Kidney epithelial cell (primary cell): ENCODE measurements around the gene SETD2. TPM values are rescaled to one million over a fixed set of nuclear protein-coding genes. Genes with fewer than 3 reads are reported as not detected.
"Not testable (repeated sequence)": the region's sequence is repeated elsewhere in the genome, so short reads cannot be mapped to it uniquely, and the experiment has no call there.

ENCODE experiments used
- DNase-seq: peaks from one replicate; pipeline ENCODE4 v3.0.0-alpha.2; 2010; ENCODE audit warnings: low read depth
- H3K27me3 ChIP-seq: 2 replicates; pipeline ENCODE4 v1.6.0; 2011; ENCODE audit warnings: low read length; ENCODE audit not compliant: control insufficient read depth, insufficient read depth
- H3K36me3 ChIP-seq: 2 replicates; pipeline ENCODE4 v1.5.1; 2011; ENCODE audit warnings: low read length; ENCODE audit not compliant: control insufficient read depth, insufficient read depth
- H3K4me3 ChIP-seq: 2 replicates; pipeline ENCODE4 v1.5.1; 2011; ENCODE audit warnings: low read depth, mild to moderate bottlenecking, control low read depth, low read length
- CTCF ChIP-seq: IDR thresholded peaks from 2 replicates; pipeline ENCODE4 v1.5.1; 2011; ENCODE audit warnings: mild to moderate bottlenecking, moderate library complexity, low read length, control low read depth, inconsistent platforms; ENCODE audit not compliant: insufficient read depth, poor library complexity, severe bottlenecking
- total RNA-seq: library from RNA; depleted of rRNA; stranded (reverse); fragments of >200 nt; gene quantifications from 2 replicates; pipeline ENCODE4 v1.2.3, GENCODE V29; 2015

The SETD2 gene
- total RNA-seq, 1 donor from 2014 or later, result 31.1 TPM

DNA sequence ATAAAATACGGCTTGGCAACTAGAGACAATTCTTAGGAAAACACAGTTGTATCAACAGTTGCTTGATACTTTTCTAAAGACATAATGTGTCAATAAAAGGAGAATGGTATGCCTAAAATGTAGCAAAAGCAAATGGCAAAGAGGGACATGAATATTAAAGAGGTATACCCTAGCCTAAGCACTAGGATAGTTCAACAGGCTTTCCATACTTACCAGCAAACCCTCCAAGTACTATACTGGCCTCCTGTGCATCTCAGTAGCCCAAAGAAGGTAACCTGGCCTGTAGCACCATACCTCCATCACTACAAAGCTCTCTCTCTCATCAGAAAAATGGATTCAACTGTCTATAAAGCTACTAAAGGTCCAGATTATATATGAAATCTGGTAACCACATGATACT lies 7.5 kb downstream of the SETD2 start:
- Histone ChIP-seq H3K27me3 (no peaks in the 10 kb centered on the region), H3K36me3 (no peaks in the 10 kb centered on the region), H3K4me3 (no peak overlapping the region)
- TF ChIP-seq CTCF, result no peak
- no peak for DNase-seq

DNA sequence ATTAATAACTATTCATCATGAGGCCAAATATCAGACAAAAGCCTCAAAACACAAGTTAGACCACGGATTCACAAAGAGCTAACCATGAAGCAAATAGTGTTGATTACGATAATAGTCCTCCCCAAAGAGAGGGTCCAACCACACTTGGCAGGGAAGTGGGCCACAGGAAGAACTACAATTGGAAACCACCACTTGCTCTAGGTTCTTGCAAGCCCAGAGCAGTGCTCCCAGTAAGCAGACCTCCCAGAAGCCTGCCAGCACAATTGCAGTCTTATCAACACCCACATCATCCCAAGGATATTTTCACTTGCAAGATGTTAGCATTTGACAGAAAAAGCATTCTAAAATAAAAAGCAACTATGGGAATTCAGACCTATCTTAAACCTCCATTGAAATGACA lies 11.3 kb downstream of the SETD2 start:
- Histone ChIP-seq H3K27me3 (no peaks in the 10 kb centered on the region), H3K4me3 (no peak overlapping the region), H3K36me3 (no peaks in the 10 kb centered on the region)
- TF ChIP-seq CTCF, result no peak
- no peak for DNase-seq

DNA sequence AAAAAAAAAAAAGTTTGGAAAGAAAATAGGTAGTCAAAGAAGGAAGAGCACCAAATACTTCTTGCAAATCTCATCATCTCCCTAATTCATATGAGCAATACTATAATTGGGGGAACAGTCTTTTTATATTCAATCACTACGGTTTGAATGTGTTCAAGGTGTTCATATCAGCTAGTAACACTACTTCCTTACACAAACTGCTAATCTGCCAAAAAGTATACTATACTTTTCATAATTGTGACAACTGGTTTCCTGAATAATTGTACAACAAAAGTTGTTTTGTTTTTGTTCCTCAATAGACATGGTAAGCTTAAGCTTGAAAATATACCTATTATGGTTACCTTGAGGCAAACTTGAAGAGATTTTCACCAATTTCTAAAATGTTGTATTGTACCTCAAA lies 12.1 kb downstream of the SETD2 start:
- no peak for TF ChIP-seq CTCF

DNA sequence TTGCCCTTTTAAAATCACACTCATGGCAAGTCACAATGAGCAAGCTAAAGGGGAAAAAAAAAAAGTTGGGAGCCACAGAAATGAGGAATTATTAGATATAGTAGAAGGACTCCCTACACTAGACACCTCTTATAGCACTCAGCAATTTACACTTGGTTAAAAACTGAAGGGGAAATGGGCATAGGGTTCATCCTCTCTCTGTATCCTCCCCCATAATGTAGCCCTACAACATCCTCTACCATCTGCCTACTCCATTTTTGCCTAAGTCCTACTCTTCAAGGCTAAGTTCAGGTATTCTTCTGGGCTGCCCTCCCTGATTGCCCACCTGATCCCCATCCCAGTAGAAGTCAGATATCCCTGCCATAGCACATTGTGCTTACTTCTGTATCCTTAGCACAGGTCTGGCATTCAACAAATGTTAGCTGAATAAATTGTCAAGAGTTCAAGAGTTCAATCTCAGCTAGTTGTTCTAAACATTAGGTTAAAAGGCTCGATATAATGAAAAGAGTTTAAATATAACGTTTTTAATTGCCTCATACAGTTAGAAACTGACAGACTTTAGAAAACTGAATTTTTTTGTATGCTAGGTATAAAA lies 14.5 kb downstream of the SETD2 start:
- Histone ChIP-seq H3K27me3 (no peaks in the 10 kb centered on the region), H3K36me3 (no peaks in the 10 kb centered on the region), H3K4me3 (no peak overlapping the region)
- no peak for DNase-seq
- TF ChIP-seq CTCF, result no peak

More for the DNA sequence above, 12.1 kb downstream of the SETD2 start:
- Histone ChIP-seq H3K27me3 (no peaks in the 10 kb centered on the region), H3K36me3 (no peaks in the 10 kb centered on the region), H3K4me3 (no peak overlapping the region)
- no peak for DNase-seq

DNA sequence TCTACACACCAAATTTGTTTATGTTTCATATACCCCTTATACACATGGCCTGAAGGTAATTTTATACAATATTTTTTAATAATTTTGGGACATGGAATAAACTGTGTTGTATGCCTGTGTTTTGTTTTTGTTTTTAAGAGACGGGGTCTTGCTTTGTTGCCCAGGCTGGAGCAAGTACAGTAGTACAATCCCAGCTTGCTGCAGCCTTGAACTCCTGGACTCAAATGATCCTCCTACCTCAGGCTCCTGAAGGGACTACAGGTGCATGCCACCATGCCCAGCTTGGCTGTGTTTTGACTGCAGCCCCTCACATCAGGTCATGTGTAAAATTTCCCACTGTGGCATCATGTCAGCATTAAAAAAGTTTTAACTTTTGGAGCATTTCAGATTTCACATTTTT lies 18.6 kb downstream of the SETD2 start:
- H3K36me3 ChIP-seq, result no peaks in the 10 kb centered on the region
- no peak for TF ChIP-seq CTCF
- DNase-seq, result no peak
- H3K4me3 ChIP-seq, result no peak overlapping the region
- H3K27me3 ChIP-seq, result no peaks in the 10 kb centered on the region

DNA sequence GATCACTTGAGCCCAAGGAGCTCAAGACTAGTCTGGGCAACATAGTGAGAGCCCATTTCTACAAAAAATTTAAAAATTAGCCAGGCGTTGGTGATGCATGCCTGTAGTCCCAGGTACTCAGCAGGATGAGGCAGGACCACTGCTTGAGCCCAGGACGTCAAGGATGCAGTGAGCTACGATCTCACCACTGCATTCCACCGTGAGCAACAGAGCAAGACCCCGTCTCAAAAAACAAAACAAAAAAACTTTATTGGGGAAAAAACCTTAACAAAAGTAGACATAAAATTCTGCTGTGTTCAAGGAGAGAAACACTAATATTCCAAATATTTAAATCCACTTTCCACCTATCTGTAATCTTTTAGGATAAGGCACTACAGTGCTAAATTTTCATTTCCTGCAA lies 20.8 kb downstream of the SETD2 start:
- H3K27me3 ChIP-seq, result no peaks in the 10 kb centered on the region
- no peak for DNase-seq
- no peaks in the 10 kb centered on the region for H3K36me3 ChIP-seq
- TF ChIP-seq CTCF, result no peak
- no peak overlapping the region for H3K4me3 ChIP-seq

GRCh38 chr3:47142536-47142935 lies 21.4 kb downstream of the SETD2 start:
- not testable (repeated sequence) for H3K36me3 ChIP-seq, H3K4me3 ChIP-seq, DNase-seq, H3K27me3 ChIP-seq

- DNase-seq, result peak; percentile 71
- H3K27me3 ChIP-seq, H3K4me3 ChIP-seq, H3K36me3 ChIP-seq: not testable (repeated sequence)
These were observed 22.9 kb downstream of the SETD2 start for GRCh38 chr3:47140973-47141461.

GRCh38 chr3:47140553-47140952 lies 23.4 kb downstream of the SETD2 start:
- H3K27me3 ChIP-seq, DNase-seq, H3K36me3 ChIP-seq, H3K4me3 ChIP-seq: not testable (repeated sequence)
